K562 (cell line): Measurements from ENCODE around the gene SLC9B2. TPM values are rescaled to one million over a fixed set of nuclear protein-coding genes. Genes with fewer than 3 reads are reported as not detected.
A peak's percentile ranks its signal among the peaks of the same experiment; 100 is the strongest.

Experiments
- CBFA2T3 ChIP-seq: fragments of 450-650 bp; IDR thresholded peaks from 2 replicates; pipeline ENCODE4 v1.6.1; 2017
- CSDE1 ChIP-seq, 2 experiments: fragments of 450-650 bp; IDR thresholded peaks; 2 replicates each; pipeline ENCODE4 v1.6.1; 2016; ENCODE audit warnings: mild to moderate bottlenecking in 1 of 2
- DMBX1 ChIP-seq: fragments of 250-450 bp; sonication (Bioruptor Pico); IDR thresholded peaks from 2 replicates; pipeline ENCODE4 v1.8.0; 2022; ENCODE audit warnings: inconsistent platforms, mild to moderate bottlenecking, moderate library complexity, borderline replicate concordance
- HES1 ChIP-seq: fragments of 450-650 bp; IDR thresholded peaks from 2 replicates; pipeline ENCODE4 v1.6.1; 2016; ENCODE audit warnings: low read depth, mild to moderate bottlenecking, moderate library complexity
- JUN ChIP-seq, 2 experiments: sonication (generic) in 1 of 2; formaldehyde crosslinking in 1 of 2; IDR thresholded peaks; 2 replicates each; pipeline versions ENCODE4 v1.6.1 to v1.8.0; 2012 to 2022; ENCODE audit warnings: borderline replicate concordance in 2 of 2, mild to moderate bottlenecking in 2 of 2, improper control_type of control experiment in 1 of 2, low read depth in 1 of 2, low read length in 1 of 2, missing genetic modification reagents in 1 of 2
- JUNB ChIP-seq: fragments of 450-650 bp; formaldehyde crosslinking; conservative IDR thresholded peaks from 2 replicates; pipeline ENCODE4 v1.4.0; 2020; ENCODE audit warnings: mild to moderate bottlenecking
- JUND ChIP-seq, 2 experiments: IDR thresholded peaks; 2 replicates in 1 of 2; 3 replicates in 1 of 2; pipeline ENCODE4 v1.6.1; 2011; ENCODE audit warnings: borderline replicate concordance in 2 of 2, low read depth in 2 of 2, low read length in 2 of 2, improper control_type of control experiment in 1 of 2, missing biosample characterization in 1 of 2, missing genetic modification characterization in 1 of 2, missing genetic modification reagents in 1 of 2
- NEUROD1 ChIP-seq: fragments of 150-350 bp; IDR thresholded peaks from 2 replicates; pipeline ENCODE4 v1.6.1; 2014; ENCODE audit warnings: borderline replicate concordance, low read length, low read depth; ENCODE audit not compliant: partially characterized antibody
- OTX1 ChIP-seq: fragments of 450-650 bp; formaldehyde crosslinking; IDR thresholded peaks from 2 replicates; pipeline ENCODE4 v1.4.0; 2022; ENCODE audit warnings: mild to moderate bottlenecking
- SETDB1 ChIP-seq: IDR thresholded peaks from one replicate; pipeline ENCODE4 v1.6.1; 2012; ENCODE audit warnings: low read length, control low read depth, inconsistent platforms
- SIX5 ChIP-seq, 2 experiments: IDR thresholded peaks; 2 replicates each; pipeline ENCODE4 v1.6.1; 2011; ENCODE audit warnings: low read length in 2 of 2, borderline replicate concordance in 1 of 2, low read depth in 1 of 2, mild to moderate bottlenecking in 1 of 2, moderate library complexity in 1 of 2; ENCODE audit not compliant: insufficient read depth in 1 of 2
- TAF15 ChIP-seq: fragments of 200-400 bp; formaldehyde crosslinking; IDR thresholded peaks from 2 replicates; pipeline ENCODE4 v1.6.1; 2017; ENCODE audit warnings: mild to moderate bottlenecking, low read depth, low read length, moderate library complexity
- TAL1 ChIP-seq: fragments of 450-650 bp; IDR thresholded peaks from 2 replicates; pipeline ENCODE4 v1.6.1; 2016; ENCODE audit warnings: mild to moderate bottlenecking
- TCF7 ChIP-seq: sonication (generic); IDR thresholded peaks from 2 replicates; pipeline ENCODE4 v1.6.1; 2016; ENCODE audit warnings: antibody characterized with exemption, borderline replicate concordance
- THRB ChIP-seq: fragments of 450-650 bp; formaldehyde crosslinking; conservative IDR thresholded peaks from 2 replicates; pipeline ENCODE4 v1.4.0; 2022; ENCODE audit warnings: mild to moderate bottlenecking, missing genetic modification characterization
- TSHZ1 ChIP-seq: fragments of 250-450 bp; sonication (Bioruptor Pico); IDR thresholded peaks from 2 replicates; pipeline ENCODE4 v1.4.0; 2020; ENCODE audit warnings: mild to moderate bottlenecking, moderate library complexity
- YBX1 ChIP-seq: fragments of 450-650 bp; IDR thresholded peaks from 2 replicates; pipeline ENCODE4 v1.7.1; 2016; ENCODE audit warnings: mild to moderate bottlenecking
- ZNF140 ChIP-seq: fragments of 250-450 bp; sonication (Bioruptor Pico); IDR thresholded peaks from 2 replicates; pipeline ENCODE4 v1.8.0; 2021; ENCODE audit warnings: moderate library complexity, mild to moderate bottlenecking, inconsistent platforms
- ZNF174 ChIP-seq: fragments of 250-450 bp; sonication (Bioruptor Pico); IDR thresholded peaks from 2 replicates; pipeline ENCODE4 v1.4.0; 2020; ENCODE audit warnings: mild to moderate bottlenecking
- ZNF507 ChIP-seq: conservative IDR thresholded peaks from 2 replicates; pipeline ENCODE4 v1.6.1; 2017; ENCODE audit warnings: missing genetic modification characterization, missing compliant biosample characterization
- ZNF778 ChIP-seq: fragments of 450-650 bp; formaldehyde crosslinking; IDR thresholded peaks from 2 replicates; pipeline ENCODE4 v1.4.0; 2020; ENCODE audit warnings: mild to moderate bottlenecking, moderate library complexity
- ZZZ3 ChIP-seq: fragments of 450-650 bp; IDR thresholded peaks from 2 replicates; pipeline ENCODE4 v1.6.1; 2016; ENCODE audit warnings: antibody characterized with exemption, mild to moderate bottlenecking, moderate library complexity
- polyA plus RNA-seq, 8 experiments: library from polyadenylated mRNA; depleted of rRNA in 4 of 8; stranded (reverse) in 5 of 8; unstranded in 3 of 8; fragments of >200 nt; fragmentation: Nextera tagmentation in 2 of 8; fragmentation: Illumina TruSeq in 1 of 8; extraction: Ambion mirVana in 2 of 8; extraction: Trizol in 1 of 8; gene quantifications; 2 replicates each; pipeline versions ENCODE4 v1.2.1 to v1.2.3, GENCODE V29; 2011 to 2014; ENCODE audit warnings: inconsistent platforms in 1 of 8, missing spikeins in 1 of 8
- total RNA-seq, 7 experiments: library from RNA; depleted of rRNA in 6 of 7; stranded (reverse); fragments of >200 nt in 6 of 7; fragmentation: Illumina TruSeq in 2 of 7; extraction: Trizol in 2 of 7; gene quantifications; 2 replicates each; pipeline versions ENCODE4 v1.2.1 to v1.2.3, GENCODE V29; 2011 to 2021; ENCODE audit warnings: low replicate concordance in 1 of 7
- TF ChIP-seq, protein P1 (sequence below): fragments of 250-450 bp; sonication (Bioruptor Pico); IDR thresholded peaks from 2 replicates; pipeline ENCODE4 v1.4.0; 2020

SLC9B2 gene
- total and polyA plus RNA-seq, 9 of the 15 experiments (the other 6 are each of a cell fraction or from before 2014, with no cell fraction given), result 6.6 to 14.6 (median 11.4) TPM

DNA sequence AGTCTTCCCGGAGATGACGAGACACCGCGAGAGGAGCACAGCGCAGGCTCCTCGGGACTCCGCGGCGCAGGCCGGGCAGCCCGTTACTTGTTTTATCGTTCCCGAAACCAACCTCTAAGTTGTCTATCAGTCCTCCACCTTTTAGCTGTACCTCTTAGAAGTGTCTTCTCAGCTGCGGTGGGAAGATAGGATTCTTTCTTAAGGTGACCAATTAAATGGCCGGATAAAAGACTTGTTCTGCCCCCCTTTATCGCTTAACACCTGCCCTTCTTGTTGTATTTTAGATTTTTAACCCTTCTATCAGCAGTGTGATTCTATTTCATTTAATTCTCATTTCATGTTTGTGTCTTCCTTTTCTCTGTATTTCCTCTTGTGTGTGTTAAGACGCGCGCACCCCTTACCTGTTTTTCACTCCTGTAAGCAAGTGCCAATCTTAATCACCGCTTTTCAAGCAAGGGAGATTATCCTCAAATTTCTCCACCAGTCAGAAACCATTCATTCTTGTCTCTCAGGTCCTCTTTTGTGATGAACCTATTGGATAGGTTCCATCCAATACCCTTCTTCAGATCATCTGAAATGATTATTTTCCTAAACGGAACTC, at the start of gene SLC9B2 (continued):
- TF ChIP-seq TCF7 (no peak), SETDB1 (no peak), SIX5 (IDR thresholded peaks at IDR 0.05; ENCODE audit: borderline replicate concordance in 1 of 2, insufficient read depth in 1 of 2, low read depth in 1 of 2, low read length in 2 of 2) (no peak), ZNF174 (CRISPR knock-in tag) (no peak), CSDE1 (IDR thresholded peaks at IDR 0.05) (no peak), ZNF140 (CRISPR knock-in tag) (no peak), CBFA2T3 (peak; percentile 73), JUNB (CRISPR knock-in tag) (no peak), TSHZ1 (CRISPR knock-in tag) (no peak), DMBX1 (no peak), TAL1 (peak; percentile 43; the same call in 1 of the 2 replicates), ZNF507 (no peak), YBX1 (no peak), NEUROD1 (no peak), JUN (IDR thresholded peaks at IDR 0.05; ENCODE audit: borderline replicate concordance, low read depth, low read length) (0 out of 2 replicates have a peak, but pooled peaks have one; percentile 1), JUN (CRISPR knock-in tag; IDR thresholded peaks at IDR 0.05; ENCODE audit: borderline replicate concordance) (no peak), TAF15 (no peak), JUND (IDR thresholded peaks at IDR 0.05; ENCODE audit: borderline replicate concordance, low read depth, low read length) (peak; percentile 17; the same call in 1 of the 2 replicates), JUND (tag; IDR thresholded peaks at IDR 0.05; ENCODE audit: borderline replicate concordance, low read depth, low read length) (no peak), ZNF778 (CRISPR knock-in tag) (no peak), THRB (CRISPR knock-in tag) (no peak), ZZZ3 (no peak), HES1 (no peak), OTX1 (CRISPR knock-in tag) (no peak)
- TF ChIP-seq, protein P1, sequence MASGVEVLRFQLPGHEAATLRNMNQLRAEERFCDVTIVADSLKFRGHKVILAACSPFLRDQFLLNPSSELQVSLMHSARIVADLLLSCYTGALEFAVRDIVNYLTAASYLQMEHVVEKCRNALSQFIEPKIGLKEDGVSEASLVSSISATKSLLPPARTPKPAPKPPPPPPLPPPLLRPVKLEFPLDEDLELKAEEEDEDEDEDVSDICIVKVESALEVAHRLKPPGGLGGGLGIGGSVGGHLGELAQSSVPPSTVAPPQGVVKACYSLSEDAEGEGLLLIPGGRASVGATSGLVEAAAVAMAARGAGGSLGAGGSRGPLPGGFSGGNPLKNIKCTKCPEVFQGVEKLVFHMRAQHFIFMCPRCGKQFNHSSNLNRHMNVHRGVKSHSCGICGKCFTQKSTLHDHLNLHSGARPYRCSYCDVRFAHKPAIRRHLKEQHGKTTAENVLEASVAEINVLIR (CRISPR knock-in tag), result no peak
